Neural progenitor cell (in vitro differentiated cells): ENCODE data around the gene BIK. TPM values are rescaled to one million over a fixed set of nuclear protein-coding genes. Genes with fewer than 3 reads are reported as not detected.

Source experiments
- DNase-seq: peaks from one replicate; pipeline ENCODE4 v3.0.0-alpha.2; 2016; ENCODE audit warnings: low spot score
- H2AFZ ChIP-seq: fragments of 200-600 bp; sonication (generic); replicated peaks from 2 replicates; pipeline ENCODE4 v1.6.1; 2016; ENCODE audit warnings: antibody characterized with exemption
- H3F3A ChIP-seq: fragments of 200-600 bp; sonication (generic); 2 replicates; pipeline ENCODE4 v1.6.1; 2016; ENCODE audit warnings: antibody characterized with exemption, low read depth
- H3K27ac ChIP-seq: fragments of 200-600 bp; sonication (generic); 2 replicates; pipeline ENCODE4 v1.5.1; 2016; ENCODE audit warnings: mild to moderate bottlenecking
- H3K27me3 ChIP-seq: fragments of 200-600 bp; sonication (generic); 2 replicates; pipeline ENCODE4 v1.6.1; 2016; ENCODE audit warnings: mild to moderate bottlenecking, moderate library complexity
- H3K36me3 ChIP-seq: fragments of 200-600 bp; sonication (generic); 2 replicates; pipeline ENCODE4 v1.5.1; 2016
- H3K4me1 ChIP-seq: fragments of 200-600 bp; sonication (generic); 2 replicates; pipeline ENCODE4 v1.6.1; 2016; ENCODE audit warnings: mixed run types
- H3K4me2 ChIP-seq: fragments of 200-600 bp; sonication (generic); 2 replicates; pipeline ENCODE4 v1.6.1; 2016
- H3K4me3 ChIP-seq: fragments of 200-600 bp; sonication (generic); 2 replicates; pipeline ENCODE4 v1.5.1; 2016
- H3K79me2 ChIP-seq: fragments of 200-600 bp; sonication (generic); 2 replicates; pipeline ENCODE4 v1.6.1; 2016; ENCODE audit warnings: low read depth
- H3K9ac ChIP-seq: fragments of 200-600 bp; sonication (generic); 2 replicates; pipeline ENCODE4 v1.6.1; 2016
- H3K9me3 ChIP-seq: fragments of 200-600 bp; sonication (generic); 2 replicates; pipeline ENCODE4 v1.5.1; 2016; ENCODE audit warnings: low read depth
- H4K20me1 ChIP-seq: fragments of 200-600 bp; sonication (generic); 2 replicates; pipeline ENCODE4 v1.6.1; 2016; ENCODE audit warnings: low read depth
- H3K27ac Mint-ChIP-seq: 3 replicates; pipeline ENCODE4 v1.8.0; 2021; ENCODE audit warnings: mixed read lengths
- H3K27me3 Mint-ChIP-seq: 2 replicates; pipeline ENCODE4 v1.8.0; 2022; ENCODE audit warnings: low read depth, mild to moderate bottlenecking, inconsistent platforms, moderate library complexity, mixed read lengths; ENCODE audit not compliant: insufficient read depth
- H3K36me3 Mint-ChIP-seq: 3 replicates; pipeline ENCODE4 v1.8.0; 2021; ENCODE audit warnings: mixed read lengths
- H3K4me1 Mint-ChIP-seq: 3 replicates; pipeline ENCODE4 v1.8.0; 2021; ENCODE audit warnings: mixed read lengths
- H3K4me3 Mint-ChIP-seq: 3 replicates; pipeline ENCODE4 v1.8.0; 2021; ENCODE audit warnings: mild to moderate bottlenecking, moderate library complexity, mixed read lengths
- H3K9me3 Mint-ChIP-seq: 3 replicates; pipeline ENCODE4 v1.8.0; 2020; ENCODE audit warnings: mixed read lengths
- EZH2 ChIP-seq: fragments of 200-600 bp; sonication (generic); IDR thresholded peaks from 2 replicates; pipeline ENCODE4 v1.6.1; 2017; ENCODE audit warnings: antibody characterized with exemption, mild to moderate bottlenecking, moderate library complexity
- EZH2phosphoT487 ChIP-seq: fragments of 200-600 bp; sonication (generic); IDR thresholded peaks from 2 replicates; pipeline ENCODE4 v1.6.1; 2017; ENCODE audit warnings: antibody characterized with exemption
- total RNA-seq: library from RNA; depleted of rRNA; stranded (reverse); fragments of >200 nt; gene quantifications from 2 replicates; pipeline ENCODE4 v1.2.3, GENCODE V29; 2015; ENCODE audit warnings: low replicate concordance
- TF ChIP-seq, protein P1 (sequence below): fragments of 200-600 bp; sonication (generic); IDR thresholded peaks from 2 replicates; pipeline ENCODE4 v1.5.1; 2017; ENCODE audit warnings: antibody characterized with exemption, mild to moderate bottlenecking

Gene BIK
- total RNA-seq, 1 donor from 2014 or later, result 2.2 TPM

DNA sequence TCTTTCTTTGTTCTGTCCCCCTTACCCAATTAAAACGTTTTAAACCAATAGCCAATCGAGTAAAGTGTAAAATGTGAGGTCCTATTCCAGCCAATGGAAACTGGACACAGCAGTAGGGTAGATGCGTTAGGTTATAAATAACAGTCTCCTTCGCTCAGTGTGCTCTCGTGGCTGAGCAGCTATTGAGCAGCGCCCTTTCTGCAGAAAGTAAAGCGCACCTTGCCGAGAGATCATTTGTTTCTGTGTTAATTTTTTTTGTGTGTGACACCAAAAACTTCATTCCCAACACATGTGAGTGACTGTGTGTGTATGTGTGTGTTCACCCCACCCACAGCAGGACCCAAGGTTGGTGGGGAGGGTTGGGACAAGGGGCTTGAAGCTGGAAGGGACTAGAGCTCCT is 14.1 kb upstream of the BIK start:
- Histone ChIP-seq H3K4me2 (no peak overlapping the region), H3K79me2 (no peaks in the 10 kb centered on the region), H3K4me1 (peaks cover 4% of the 10 kb centered on the region), H3K9ac (no peak overlapping the region), H3K36me3 (no peaks in the 10 kb centered on the region), H3K4me3 (no peak overlapping the region), H3K27me3 (no peaks in the 10 kb centered on the region), H3K9me3 (no peaks in the 10 kb centered on the region), H3K27ac (no peak overlapping the region), H3F3A (peaks cover under 1% of the 10 kb centered on the region), H2AFZ (no peak overlapping the region), H4K20me1 (no peaks in the 10 kb centered on the region)
- no peak for DNase-seq
- Mint-ChIP-seq H3K27ac (no peak overlapping the region), H3K36me3 (peaks cover 6% of the 10 kb centered on the region), H3K4me3 (no peak overlapping the region), H3K27me3 (peaks cover 7% of the 10 kb centered on the region), H3K4me1 (peaks cover 12% of the 10 kb centered on the region), H3K9me3 (peaks cover 10% of the 10 kb centered on the region)
- TF ChIP-seq EZH2 (no peak), EZH2phosphoT487 (no peak)
- TF ChIP-seq, protein P1, sequence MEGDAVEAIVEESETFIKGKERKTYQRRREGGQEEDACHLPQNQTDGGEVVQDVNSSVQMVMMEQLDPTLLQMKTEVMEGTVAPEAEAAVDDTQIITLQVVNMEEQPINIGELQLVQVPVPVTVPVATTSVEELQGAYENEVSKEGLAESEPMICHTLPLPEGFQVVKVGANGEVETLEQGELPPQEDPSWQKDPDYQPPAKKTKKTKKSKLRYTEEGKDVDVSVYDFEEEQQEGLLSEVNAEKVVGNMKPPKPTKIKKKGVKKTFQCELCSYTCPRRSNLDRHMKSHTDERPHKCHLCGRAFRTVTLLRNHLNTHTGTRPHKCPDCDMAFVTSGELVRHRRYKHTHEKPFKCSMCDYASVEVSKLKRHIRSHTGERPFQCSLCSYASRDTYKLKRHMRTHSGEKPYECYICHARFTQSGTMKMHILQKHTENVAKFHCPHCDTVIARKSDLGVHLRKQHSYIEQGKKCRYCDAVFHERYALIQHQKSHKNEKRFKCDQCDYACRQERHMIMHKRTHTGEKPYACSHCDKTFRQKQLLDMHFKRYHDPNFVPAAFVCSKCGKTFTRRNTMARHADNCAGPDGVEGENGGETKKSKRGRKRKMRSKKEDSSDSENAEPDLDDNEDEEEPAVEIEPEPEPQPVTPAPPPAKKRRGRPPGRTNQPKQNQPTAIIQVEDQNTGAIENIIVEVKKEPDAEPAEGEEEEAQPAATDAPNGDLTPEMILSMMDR, result no peak

DNA sequence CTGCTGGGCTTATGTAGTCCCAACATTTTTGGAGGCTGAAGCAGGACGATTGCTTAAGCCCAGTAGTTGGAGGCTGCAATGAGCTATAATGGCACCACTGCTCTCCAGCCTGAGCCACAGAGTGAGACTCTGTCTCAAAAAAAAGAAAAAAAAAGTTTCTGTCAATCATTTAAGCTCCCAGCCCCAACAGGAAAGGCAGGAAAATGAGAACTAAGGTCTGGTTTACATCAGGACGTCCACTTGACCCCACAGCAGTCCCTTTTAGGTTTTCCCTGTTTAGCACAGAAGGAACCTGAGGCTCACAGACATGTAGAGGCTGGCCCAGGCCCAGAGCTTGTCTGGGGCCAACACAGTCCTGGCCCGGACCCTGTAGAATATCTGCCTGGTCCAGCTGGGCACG is 12.2 kb upstream of the BIK start:
- Histone ChIP-seq H2AFZ (no peak overlapping the region), H3F3A (no peaks in the 10 kb centered on the region), H3K4me2 (no peak overlapping the region), H4K20me1 (no peaks in the 10 kb centered on the region), H3K9me3 (no peaks in the 10 kb centered on the region), H3K27ac (no peak overlapping the region), H3K9ac (no peak overlapping the region), H3K36me3 (no peaks in the 10 kb centered on the region), H3K4me3 (no peak overlapping the region), H3K4me1 (peaks cover 5% of the 10 kb centered on the region), H3K27me3 (no peaks in the 10 kb centered on the region), H3K79me2 (no peaks in the 10 kb centered on the region)
- no peak overlapping the region for H3K4me3 Mint-ChIP-seq
- H3K9me3 Mint-ChIP-seq, result peaks cover 10% of the 10 kb centered on the region
- H3K4me1 Mint-ChIP-seq, result peaks cover 18% of the 10 kb centered on the region
- peaks cover 7% of the 10 kb centered on the region for H3K27me3 Mint-ChIP-seq
- H3K27ac Mint-ChIP-seq, result peak overlapping the region; percentile 62
- H3K36me3 Mint-ChIP-seq, result peaks cover 6% of the 10 kb centered on the region
- TF ChIP-seq EZH2phosphoT487, result no peak
- no peak for TF ChIP-seq EZH2
- TF ChIP-seq, protein P1, result no peak
- no peak for DNase-seq

DNA sequence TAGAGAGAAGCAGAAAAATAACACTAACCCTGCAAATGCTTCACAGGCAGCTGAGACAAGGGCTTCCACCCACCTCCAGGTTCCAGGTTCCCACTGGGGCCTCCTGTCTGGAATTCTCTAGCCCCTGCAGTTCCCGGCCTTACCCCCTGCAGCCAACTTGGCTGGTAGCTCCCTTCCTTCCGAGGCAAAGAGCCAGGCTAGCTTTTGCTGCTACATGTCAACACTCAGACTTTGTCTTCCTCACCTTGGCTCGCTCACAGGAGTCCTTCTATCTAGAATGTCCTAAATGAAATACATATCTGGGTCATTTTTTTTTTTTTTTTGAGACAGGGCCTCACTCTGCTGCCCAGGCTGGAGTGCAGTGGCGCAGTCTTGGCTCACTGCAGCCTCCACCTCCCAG is 11.5 kb upstream of the BIK start:
- H3K9ac ChIP-seq, result no peak overlapping the region
- no peak for DNase-seq
- Mint-ChIP-seq H3K27me3 (peaks cover 7% of the 10 kb centered on the region), H3K36me3 (peaks cover 6% of the 10 kb centered on the region), H3K9me3 (peaks cover 10% of the 10 kb centered on the region), H3K4me1 (peaks cover 25% of the 10 kb centered on the region), H3K4me3 (no peak overlapping the region), H3K27ac (no peak overlapping the region)
- TF ChIP-seq, protein P1, result no peak
- no peak for TF ChIP-seq EZH2phosphoT487
- no peak for TF ChIP-seq EZH2
- no peaks in the 10 kb centered on the region for H3K79me2 ChIP-seq
- no peaks in the 10 kb centered on the region for H4K20me1 ChIP-seq
- no peaks in the 10 kb centered on the region for H3K9me3 ChIP-seq
- H3K4me1 ChIP-seq, result peaks cover 11% of the 10 kb centered on the region
- H3K27ac ChIP-seq, result no peak overlapping the region
- H3K27me3 ChIP-seq, result no peaks in the 10 kb centered on the region
- H3F3A ChIP-seq, result no peaks in the 10 kb centered on the region
- no peak overlapping the region for H3K4me3 ChIP-seq
- H3K4me2 ChIP-seq, result no peak overlapping the region
- no peaks in the 10 kb centered on the region for H3K36me3 ChIP-seq
- H2AFZ ChIP-seq, result no peak overlapping the region
